GM23338 (cell line): ENCODE results near the gene PRTFDC1.

Experiments used
- CREB1 ChIP-seq: fragments of 250-450 bp; sonication (Bioruptor Pico); IDR thresholded peaks from 2 replicates; pipeline ENCODE4 v1.5.0; 2020; ENCODE audit warnings: low read depth, mild to moderate bottlenecking, moderate library complexity
- ETS1 ChIP-seq: IDR thresholded peaks from 2 replicates; pipeline ENCODE4 v1.6.1; 2016; ENCODE audit warnings: antibody characterized with exemption
- EZH2 ChIP-seq: fragments of 200-600 bp; sonication (generic); IDR thresholded peaks from one replicate; pipeline ENCODE4 v1.8.0; 2017; ENCODE audit warnings: antibody characterized with exemption, mild to moderate bottlenecking, low read depth; ENCODE audit not compliant: unreplicated experiment
- EZH2phosphoT487 ChIP-seq: fragments of 200-600 bp; sonication (generic); IDR thresholded peaks from one replicate; pipeline ENCODE4 v1.8.1; 2018; ENCODE audit warnings: antibody characterized with exemption; ENCODE audit not compliant: unreplicated experiment
- JUNB ChIP-seq: IDR thresholded peaks from one replicate; pipeline ENCODE4 v1.6.1; 2016; ENCODE audit warnings: antibody characterized with exemption; ENCODE audit not compliant: unreplicated experiment
- NANOG ChIP-seq: IDR thresholded peaks from 2 replicates; pipeline ENCODE4 v1.6.1; 2016; ENCODE audit warnings: antibody characterized with exemption, borderline replicate concordance
- POLR2AphosphoS5 ChIP-seq: IDR thresholded peaks from 2 replicates; pipeline ENCODE4 v1.6.1; 2016; ENCODE audit warnings: antibody characterized with exemption, low read depth
- REST ChIP-seq: IDR thresholded peaks from one replicate; pipeline ENCODE4 v1.6.1; 2018; ENCODE audit warnings: antibody characterized with exemption; ENCODE audit not compliant: unreplicated experiment
- STAT1 ChIP-seq: IDR thresholded peaks from one replicate; pipeline ENCODE4 v1.6.1; 2016; ENCODE audit warnings: antibody characterized with exemption; ENCODE audit not compliant: unreplicated experiment
- ZNF114 ChIP-seq: fragments of 250-450 bp; sonication (Bioruptor Pico); IDR thresholded peaks from 2 replicates; pipeline ENCODE4 v1.5.0; 2020; ENCODE audit warnings: mild to moderate bottlenecking, moderate library complexity
- TF ChIP-seq, protein P1 (sequence below), 2 experiments: fragments of 200-600 bp in 1 of 2; sonication (generic) in 1 of 2; conservative IDR thresholded peaks; 2 replicates each; pipeline versions ENCODE4 v1.5.1 to v1.6.1; 2016 to 2017; ENCODE audit warnings: antibody characterized with exemption in 2 of 2, low read depth in 2 of 2, mild to moderate bottlenecking in 2 of 2, moderate library complexity in 1 of 2
- TF ChIP-seq, protein P2 (sequence below): fragments of 250-450 bp; sonication (Bioruptor Pico); IDR thresholded peaks from 2 replicates; pipeline ENCODE4 v1.5.0; 2020; ENCODE audit warnings: mild to moderate bottlenecking, moderate library complexity

GRCh38 chr10:24885551-24886289, 66.7 kb downstream of the PRTFDC1 start:
- TF ChIP-seq, protein P1, sequence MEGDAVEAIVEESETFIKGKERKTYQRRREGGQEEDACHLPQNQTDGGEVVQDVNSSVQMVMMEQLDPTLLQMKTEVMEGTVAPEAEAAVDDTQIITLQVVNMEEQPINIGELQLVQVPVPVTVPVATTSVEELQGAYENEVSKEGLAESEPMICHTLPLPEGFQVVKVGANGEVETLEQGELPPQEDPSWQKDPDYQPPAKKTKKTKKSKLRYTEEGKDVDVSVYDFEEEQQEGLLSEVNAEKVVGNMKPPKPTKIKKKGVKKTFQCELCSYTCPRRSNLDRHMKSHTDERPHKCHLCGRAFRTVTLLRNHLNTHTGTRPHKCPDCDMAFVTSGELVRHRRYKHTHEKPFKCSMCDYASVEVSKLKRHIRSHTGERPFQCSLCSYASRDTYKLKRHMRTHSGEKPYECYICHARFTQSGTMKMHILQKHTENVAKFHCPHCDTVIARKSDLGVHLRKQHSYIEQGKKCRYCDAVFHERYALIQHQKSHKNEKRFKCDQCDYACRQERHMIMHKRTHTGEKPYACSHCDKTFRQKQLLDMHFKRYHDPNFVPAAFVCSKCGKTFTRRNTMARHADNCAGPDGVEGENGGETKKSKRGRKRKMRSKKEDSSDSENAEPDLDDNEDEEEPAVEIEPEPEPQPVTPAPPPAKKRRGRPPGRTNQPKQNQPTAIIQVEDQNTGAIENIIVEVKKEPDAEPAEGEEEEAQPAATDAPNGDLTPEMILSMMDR (conservative IDR thresholded peaks at IDR 0.05; ENCODE audit: low read depth in 2 of 2): no peak
- TF ChIP-seq EZH2: no peak
- no peak for TF ChIP-seq POLR2AphosphoS5
- TF ChIP-seq, protein P2, sequence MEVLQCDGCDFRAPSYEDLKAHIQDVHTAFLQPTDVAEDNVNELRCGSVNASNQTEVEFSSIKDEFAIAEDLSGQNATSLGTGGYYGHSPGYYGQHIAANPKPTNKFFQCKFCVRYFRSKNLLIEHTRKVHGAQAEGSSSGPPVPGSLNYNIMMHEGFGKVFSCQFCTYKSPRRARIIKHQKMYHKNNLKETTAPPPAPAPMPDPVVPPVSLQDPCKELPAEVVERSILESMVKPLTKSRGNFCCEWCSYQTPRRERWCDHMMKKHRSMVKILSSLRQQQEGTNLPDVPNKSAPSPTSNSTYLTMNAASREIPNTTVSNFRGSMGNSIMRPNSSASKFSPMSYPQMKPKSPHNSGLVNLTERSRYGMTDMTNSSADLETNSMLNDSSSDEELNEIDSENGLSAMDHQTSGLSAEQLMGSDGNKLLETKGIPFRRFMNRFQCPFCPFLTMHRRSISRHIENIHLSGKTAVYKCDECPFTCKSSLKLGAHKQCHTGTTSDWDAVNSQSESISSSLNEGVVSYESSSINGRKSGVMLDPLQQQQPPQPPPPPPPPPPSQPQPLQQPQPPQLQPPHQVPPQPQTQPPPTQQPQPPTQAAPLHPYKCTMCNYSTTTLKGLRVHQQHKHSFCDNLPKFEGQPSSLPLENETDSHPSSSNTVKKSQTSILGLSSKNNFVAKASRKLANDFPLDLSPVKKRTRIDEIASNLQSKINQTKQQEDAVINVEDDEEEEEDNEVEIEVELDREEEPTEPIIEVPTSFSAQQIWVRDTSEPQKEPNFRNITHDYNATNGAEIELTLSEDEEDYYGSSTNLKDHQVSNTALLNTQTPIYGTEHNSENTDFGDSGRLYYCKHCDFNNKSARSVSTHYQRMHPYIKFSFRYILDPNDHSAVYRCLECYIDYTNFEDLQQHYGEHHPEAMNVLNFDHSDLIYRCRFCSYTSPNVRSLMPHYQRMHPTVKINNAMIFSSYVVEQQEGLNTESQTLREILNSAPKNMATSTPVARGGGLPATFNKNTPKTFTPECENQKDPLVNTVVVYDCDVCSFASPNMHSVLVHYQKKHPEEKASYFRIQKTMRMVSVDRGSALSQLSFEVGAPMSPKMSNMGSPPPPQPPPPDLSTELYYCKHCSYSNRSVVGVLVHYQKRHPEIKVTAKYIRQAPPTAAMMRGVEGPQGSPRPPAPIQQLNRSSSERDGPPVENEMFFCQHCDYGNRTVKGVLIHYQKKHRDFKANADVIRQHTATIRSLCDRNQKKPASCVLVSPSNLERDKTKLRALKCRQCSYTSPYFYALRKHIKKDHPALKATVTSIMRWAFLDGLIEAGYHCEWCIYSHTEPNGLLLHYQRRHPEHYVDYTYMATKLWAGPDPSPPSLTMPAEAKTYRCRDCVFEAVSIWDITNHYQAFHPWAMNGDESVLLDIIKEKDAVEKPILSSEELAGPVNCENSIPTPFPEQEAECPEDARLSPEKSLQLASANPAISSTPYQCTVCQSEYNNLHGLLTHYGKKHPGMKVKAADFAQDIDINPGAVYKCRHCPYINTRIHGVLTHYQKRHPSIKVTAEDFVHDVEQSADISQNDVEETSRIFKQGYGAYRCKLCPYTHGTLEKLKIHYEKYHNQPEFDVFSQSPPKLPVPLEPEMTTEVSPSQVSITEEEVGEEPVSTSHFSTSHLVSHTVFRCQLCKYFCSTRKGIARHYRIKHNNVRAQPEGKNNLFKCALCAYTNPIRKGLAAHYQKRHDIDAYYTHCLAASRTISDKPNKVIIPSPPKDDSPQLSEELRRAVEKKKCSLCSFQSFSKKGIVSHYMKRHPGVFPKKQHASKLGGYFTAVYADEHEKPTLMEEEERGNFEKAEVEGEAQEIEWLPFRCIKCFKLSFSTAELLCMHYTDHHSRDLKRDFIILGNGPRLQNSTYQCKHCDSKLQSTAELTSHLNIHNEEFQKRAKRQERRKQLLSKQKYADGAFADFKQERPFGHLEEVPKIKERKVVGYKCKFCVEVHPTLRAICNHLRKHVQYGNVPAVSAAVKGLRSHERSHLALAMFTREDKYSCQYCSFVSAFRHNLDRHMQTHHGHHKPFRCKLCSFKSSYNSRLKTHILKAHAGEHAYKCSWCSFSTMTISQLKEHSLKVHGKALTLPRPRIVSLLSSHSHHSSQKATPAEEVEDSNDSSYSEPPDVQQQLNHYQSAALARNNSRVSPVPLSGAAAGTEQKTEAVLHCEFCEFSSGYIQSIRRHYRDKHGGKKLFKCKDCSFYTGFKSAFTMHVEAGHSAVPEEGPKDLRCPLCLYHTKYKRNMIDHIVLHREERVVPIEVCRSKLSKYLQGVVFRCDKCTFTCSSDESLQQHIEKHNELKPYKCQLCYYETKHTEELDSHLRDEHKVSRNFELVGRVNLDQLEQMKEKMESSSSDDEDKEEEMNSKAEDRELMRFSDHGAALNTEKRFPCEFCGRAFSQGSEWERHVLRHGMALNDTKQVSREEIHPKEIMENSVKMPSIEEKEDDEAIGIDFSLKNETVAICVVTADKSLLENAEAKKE (CRISPR knock-in tag): no peak
- TF ChIP-seq ETS1: no peak
- TF ChIP-seq EZH2phosphoT487: no peak
- no peak for TF ChIP-seq NANOG
- no peak for TF ChIP-seq JUNB
- TF ChIP-seq REST: no peak
- no peak for TF ChIP-seq STAT1
- no peak for TF ChIP-seq CREB1
- no peak for TF ChIP-seq ZNF114 (CRISPR knock-in tag)
